ENCODE results near the gene DLG2.
"Not testable (repeated sequence)": the region's sequence is repeated elsewhere in the genome, so short reads cannot be mapped to it uniquely, and the experiment has no call there.

The DLG2 gene

GRCh38 chr11:84788220-84788619 is 838.9 kb downstream of the DLG2 start:
- no peaks in the 10 kb centered on the region for H3K79me2 ChIP-seq (ENCODE audit: low read length)

GRCh38 chr11:84784158-84784557 is 843.0 kb downstream of the DLG2 start:
- not testable (repeated sequence) for H3K9me3 ChIP-seq (ENCODE audit: insufficient read depth, low read length); H3K36me3 ChIP-seq (replicated peaks; ENCODE audit: low read depth, low read length); H3K9ac ChIP-seq (ENCODE audit: low read length); H3K27ac ChIP-seq (ENCODE audit: low read length); H3K4me3 ChIP-seq (ENCODE audit: low read length); H3K4me2 ChIP-seq (ENCODE audit: low read length); H3K27me3 ChIP-seq (ENCODE audit: low read depth, low read length); H4K20me1 ChIP-seq (ENCODE audit: insufficient read depth, low read length); H2AFZ ChIP-seq (ENCODE audit: low read depth, low read length); H3K79me2 ChIP-seq (ENCODE audit: low read length)
- peaks cover 17% of the 10 kb centered on the region for H3K4me1 ChIP-seq (ENCODE audit: low read length)

More at GRCh38 chr11:84788220-84788619, 838.9 kb downstream of the DLG2 start:
- no peak overlapping the region for H2AFZ ChIP-seq (ENCODE audit: low read depth, low read length)
- no peak for TF ChIP-seq EZH2phosphoT487 (IDR thresholded peaks at IDR 0.05; ENCODE audit: low read depth)
- no peak for TF ChIP-seq CTCF (IDR thresholded peaks at IDR 0.05; ENCODE audit: low read depth, low read length)
- H3K27ac ChIP-seq (ENCODE audit: low read length) = no peak overlapping the region
- H3K4me2 ChIP-seq (ENCODE audit: low read length) = no peak overlapping the region
- H3K27me3 ChIP-seq (ENCODE audit: low read depth, low read length) = no peaks in the 10 kb centered on the region
- no peaks in the 10 kb centered on the region for H4K20me1 ChIP-seq (ENCODE audit: insufficient read depth, low read length)
- H3K9ac ChIP-seq (ENCODE audit: low read length) = no peak overlapping the region
- peaks cover 17% of the 10 kb centered on the region for H3K36me3 ChIP-seq (replicated peaks; ENCODE audit: low read depth, low read length)
- peaks cover 33% of the 10 kb centered on the region for H3K4me1 ChIP-seq (ENCODE audit: low read length)
- H3K9me3 ChIP-seq (ENCODE audit: insufficient read depth, low read length) = peaks cover 14% of the 10 kb centered on the region
- no peak overlapping the region for H3K4me3 ChIP-seq (ENCODE audit: low read length)

- Histone ChIP-seq H4K20me1 (ENCODE audit: insufficient read depth, low read length) (no peaks in the 10 kb centered on the region), H3K9ac (ENCODE audit: low read length) (no peak overlapping the region), H3K79me2 (ENCODE audit: low read length) (no peaks in the 10 kb centered on the region), H3K27ac (ENCODE audit: low read length) (no peak overlapping the region), H3K36me3 (replicated peaks; ENCODE audit: low read depth, low read length) (no peaks in the 10 kb centered on the region), H3K4me2 (ENCODE audit: low read length) (no peak overlapping the region), H3K4me3 (ENCODE audit: low read length) (no peak overlapping the region), H3K27me3 (ENCODE audit: low read depth, low read length) (no peaks in the 10 kb centered on the region), H3K4me1 (ENCODE audit: low read length) (peaks cover 2% of the 10 kb centered on the region), H2AFZ (ENCODE audit: low read depth, low read length) (no peak overlapping the region), H3K9me3 (ENCODE audit: insufficient read depth, low read length) (no peaks in the 10 kb centered on the region)
- TF ChIP-seq EZH2phosphoT487 (IDR thresholded peaks at IDR 0.05; ENCODE audit: low read depth) (no peak), CTCF (IDR thresholded peaks at IDR 0.05; ENCODE audit: low read depth, low read length) (peak; percentile 84)
These were observed 846.4 kb downstream of the DLG2 start for GRCh38 chr11:84780689-84781293.

- Histone ChIP-seq H3K4me1 (ENCODE audit: low read length) (no peaks in the 10 kb centered on the region), H3K79me2 (ENCODE audit: low read length) (no peaks in the 10 kb centered on the region), H3K9me3 (ENCODE audit: insufficient read depth, low read length) (no peaks in the 10 kb centered on the region), H3K27ac (ENCODE audit: low read length) (no peak overlapping the region), H4K20me1 (ENCODE audit: insufficient read depth, low read length) (no peaks in the 10 kb centered on the region), H3K27me3 (ENCODE audit: low read depth, low read length) (no peaks in the 10 kb centered on the region), H3K4me2 (ENCODE audit: low read length) (no peak overlapping the region), H3K9ac (ENCODE audit: low read length) (no peak overlapping the region), H3K36me3 (replicated peaks; ENCODE audit: low read depth, low read length) (no peaks in the 10 kb centered on the region), H2AFZ (ENCODE audit: low read depth, low read length) (no peak overlapping the region), H3K4me3 (ENCODE audit: low read length) (no peak overlapping the region)
- TF ChIP-seq EZH2phosphoT487 (IDR thresholded peaks at IDR 0.05; ENCODE audit: low read depth) (no peak), CTCF (IDR thresholded peaks at IDR 0.05; ENCODE audit: low read depth, low read length) (no peak)
These were observed 851.6 kb downstream of the DLG2 start for GRCh38 chr11:84775503-84775902.
